Keratinocyte (primary cell): Measurements from ENCODE around the gene MAGEA8. TPM values are rescaled to one million over a fixed set of nuclear protein-coding genes. Genes with fewer than 3 reads are reported as not detected.

Experiments used
- DNase-seq: peaks from one replicate; pipeline ENCODE4 v3.0.0-alpha.2; 2011; ENCODE audit warnings: low read depth, missing footprints, low spot score
- FAIRE-seq: peaks from 2 replicates; lab custom pipeline; 2011; peaks lifted over from hg19 to GRCh38; lab: Jason Lieb, UNC
- H2AFZ ChIP-seq: 2 replicates; pipeline ENCODE4 v1.6.0; 2012; ENCODE audit warnings: low read length, control low read depth, inconsistent platforms; ENCODE audit not compliant: control insufficient read depth
- H3K27ac ChIP-seq: 2 replicates; pipeline ENCODE4 v1.5.1; 2011; ENCODE audit warnings: low read length; ENCODE audit not compliant: control insufficient read depth, insufficient read depth
- H3K27me3 ChIP-seq: 3 replicates; pipeline ENCODE4 v1.6.0; 2011; ENCODE audit warnings: low read length; ENCODE audit not compliant: control insufficient read depth, insufficient read depth; ENCODE audit errors: extremely low read depth
- H3K36me3 ChIP-seq, 2 experiments: 2 replicates in 1 of 2; 3 replicates in 1 of 2; pipeline ENCODE4 v1.5.1; 2011; ENCODE audit warnings: low read length in 2 of 2, mild to moderate bottlenecking in 1 of 2; ENCODE audit not compliant: control insufficient read depth in 2 of 2, insufficient read depth in 2 of 2; ENCODE audit errors: extremely low read depth in 1 of 2
- H3K4me1 ChIP-seq: 3 replicates; pipeline ENCODE4 v1.5.1; 2011; ENCODE audit warnings: low read length; ENCODE audit not compliant: control insufficient read depth, insufficient read depth; ENCODE audit errors: extremely low read depth
- H3K4me2 ChIP-seq: 3 replicates; pipeline ENCODE4 v1.6.0; 2011; ENCODE audit warnings: low read depth, low read length; ENCODE audit not compliant: control insufficient read depth, insufficient read depth; ENCODE audit errors: extremely low read depth
- H3K4me3 ChIP-seq, 3 experiments: fragments of 200-600 bp in 1 of 3; sonication (generic) in 1 of 3; 2 replicates in 2 of 3; 3 replicates in 1 of 3; pipeline ENCODE4 v1.5.1; 2011 to 2016; ENCODE audit warnings: low read length in 3 of 3, mild to moderate bottlenecking in 3 of 3, control low read depth in 2 of 3, inconsistent platforms in 1 of 3, low read depth in 1 of 3, mixed read lengths in 1 of 3, mixed run types in 1 of 3, moderate library complexity in 1 of 3; ENCODE audit not compliant: control insufficient read depth in 2 of 3, insufficient read depth in 2 of 3; ENCODE audit errors: extremely low read depth in 1 of 3
- H3K79me2 ChIP-seq: 2 replicates; pipeline ENCODE4 v1.6.0; 2012; ENCODE audit warnings: low read length; ENCODE audit not compliant: control insufficient read depth, insufficient read depth
- H3K9ac ChIP-seq: 3 replicates; pipeline ENCODE4 v1.6.0; 2011; ENCODE audit warnings: low read length; ENCODE audit not compliant: control insufficient read depth, insufficient read depth; ENCODE audit errors: extremely low read depth
- H3K9me1 ChIP-seq: 3 replicates; pipeline ENCODE4 v1.6.0; 2011; ENCODE audit warnings: low read length; ENCODE audit not compliant: control insufficient read depth, insufficient read depth; ENCODE audit errors: extremely low read depth
- H3K9me3 ChIP-seq: 2 replicates; pipeline ENCODE4 v1.5.1; 2012; ENCODE audit warnings: low read depth, low read length; ENCODE audit not compliant: control insufficient read depth
- H4K20me1 ChIP-seq: 3 replicates; pipeline ENCODE4 v1.6.0; 2011; ENCODE audit warnings: low read length; ENCODE audit not compliant: control insufficient read depth, insufficient read depth; ENCODE audit errors: extremely low read depth
- EZH2 ChIP-seq: IDR thresholded peaks from one replicate; pipeline ENCODE4 v1.6.1; 2012; ENCODE audit warnings: inconsistent platforms, mild to moderate bottlenecking, low read length, moderate library complexity
- dilution Hi-C: fragments of 300-500 bp; cut with MboI; formaldehyde crosslinking; loops from one replicate; pipeline ENCODE4 v1.7.0; 2020; ENCODE audit warnings: low sequenced_read_pairs; ENCODE audit not compliant: extremely low pct_ligation_motif_present
- polyA plus RNA-seq, 5 experiments: library from polyadenylated mRNA; depleted of rRNA in 3 of 5; stranded (reverse) in 3 of 5; stranded (forward) in 1 of 5; unstranded in 1 of 5; fragments of >200 nt; gene quantifications; 1 replicate in 1 of 5; 2 replicates in 3 of 5; 3 replicates in 1 of 5; pipeline versions ENCODE4 v1.2.1 to v1.2.3, GENCODE V29; 2011 to 2012; ENCODE audit warnings: missing spikeins in 2 of 5, low read depth in 1 of 5, low replicate concordance in 1 of 5
- TF ChIP-seq, protein P1 (sequence below), 3 experiments: IDR thresholded peaks in 1 of 3; conservative IDR thresholded peaks in 1 of 3; optimal IDR thresholded peaks in 1 of 3; 2 replicates in 2 of 3; 3 replicates in 1 of 3; pipeline versions ENCODE3 to v1.5.1; 2011; ENCODE audit warnings: low read length in 3 of 3, mild to moderate bottlenecking in 3 of 3, moderate library complexity in 2 of 3, control low read depth in 1 of 3, inconsistent platforms in 1 of 3; ENCODE audit not compliant: insufficient read depth in 2 of 3; ENCODE audit errors: extremely low read depth in 1 of 3

The MAGEA8 gene
- polyA plus RNA-seq, 1 donor (not counting 4 experiments of a cell fraction or from before 2014, with no cell fraction given) = not detected

DNA sequence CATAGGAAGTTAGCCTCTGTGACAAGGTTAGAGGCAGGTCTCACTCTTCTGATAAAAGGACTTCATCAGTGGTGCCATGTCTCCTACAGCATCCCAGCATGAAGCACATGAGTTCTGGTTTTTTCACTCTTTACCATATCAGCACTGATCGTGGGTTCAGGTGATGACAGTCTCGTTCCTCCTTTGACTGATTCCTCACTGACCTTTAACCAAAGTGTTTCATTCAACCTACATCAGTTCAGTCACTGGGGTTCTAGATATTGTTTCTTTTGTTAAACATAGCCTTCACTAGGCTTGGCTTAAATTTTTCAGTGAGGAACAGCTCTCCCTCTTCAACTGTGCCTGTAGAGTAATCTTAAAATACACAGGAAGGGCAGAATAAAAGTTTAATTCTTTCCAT is 9.6 kb upstream of the MAGEA8 start:
- Histone ChIP-seq H3K27ac (no peak overlapping the region), H4K20me1 (no peaks in the 10 kb centered on the region), H3K27me3 (no peaks in the 10 kb centered on the region), H3K79me2 (no peaks in the 10 kb centered on the region), H3K4me2 (no peak overlapping the region), H3K36me3 (no peaks in the 10 kb centered on the region), H3K9ac (no peak overlapping the region), H2AFZ (no peak overlapping the region), H3K4me3 (no peak overlapping the region), H3K4me1 (no peaks in the 10 kb centered on the region), H3K9me1 (no peaks in the 10 kb centered on the region), H3K9me3 (no peaks in the 10 kb centered on the region)
- no peak for FAIRE-seq
- dilution Hi-C loops = no loop called here
- no peak for DNase-seq
- TF ChIP-seq, protein P1, sequence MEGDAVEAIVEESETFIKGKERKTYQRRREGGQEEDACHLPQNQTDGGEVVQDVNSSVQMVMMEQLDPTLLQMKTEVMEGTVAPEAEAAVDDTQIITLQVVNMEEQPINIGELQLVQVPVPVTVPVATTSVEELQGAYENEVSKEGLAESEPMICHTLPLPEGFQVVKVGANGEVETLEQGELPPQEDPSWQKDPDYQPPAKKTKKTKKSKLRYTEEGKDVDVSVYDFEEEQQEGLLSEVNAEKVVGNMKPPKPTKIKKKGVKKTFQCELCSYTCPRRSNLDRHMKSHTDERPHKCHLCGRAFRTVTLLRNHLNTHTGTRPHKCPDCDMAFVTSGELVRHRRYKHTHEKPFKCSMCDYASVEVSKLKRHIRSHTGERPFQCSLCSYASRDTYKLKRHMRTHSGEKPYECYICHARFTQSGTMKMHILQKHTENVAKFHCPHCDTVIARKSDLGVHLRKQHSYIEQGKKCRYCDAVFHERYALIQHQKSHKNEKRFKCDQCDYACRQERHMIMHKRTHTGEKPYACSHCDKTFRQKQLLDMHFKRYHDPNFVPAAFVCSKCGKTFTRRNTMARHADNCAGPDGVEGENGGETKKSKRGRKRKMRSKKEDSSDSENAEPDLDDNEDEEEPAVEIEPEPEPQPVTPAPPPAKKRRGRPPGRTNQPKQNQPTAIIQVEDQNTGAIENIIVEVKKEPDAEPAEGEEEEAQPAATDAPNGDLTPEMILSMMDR (optimal IDR thresholded peaks at IDR 0.05 in 1 of 3, IDR thresholded peaks at IDR 0.05 in 1 of 3, conservative IDR thresholded peaks at IDR 0.05 in 1 of 3; ENCODE audit: extremely low read depth in 1 of 3, insufficient read depth in 2 of 3, low read length in 3 of 3) = no peak
- TF ChIP-seq EZH2 = no peak

DNA sequence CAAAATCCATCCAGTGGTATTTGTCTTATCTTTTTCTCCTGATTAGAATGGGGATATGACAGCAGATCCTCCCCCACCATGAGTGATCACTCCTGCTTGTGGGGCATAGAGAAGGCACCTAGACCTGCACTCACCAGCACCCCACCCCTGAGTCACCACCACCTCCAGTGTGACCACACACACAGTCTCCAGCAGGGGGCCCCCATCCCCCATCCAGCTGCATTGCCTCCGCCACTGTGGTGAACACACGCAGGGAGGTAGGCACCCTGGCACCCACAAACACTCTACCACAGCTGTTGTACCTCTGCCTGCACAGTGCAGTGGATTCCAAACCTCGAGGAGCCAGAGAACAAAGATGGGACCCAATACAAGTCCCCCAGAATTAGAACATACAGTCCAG is 9.0 kb upstream of the MAGEA8 start:
- Histone ChIP-seq H3K9ac (no peak overlapping the region), H3K4me2 (no peak overlapping the region), H3K36me3 (no peaks in the 10 kb centered on the region), H2AFZ (no peak overlapping the region), H3K4me3 (no peak overlapping the region), H4K20me1 (no peaks in the 10 kb centered on the region), H3K27ac (no peak overlapping the region), H3K79me2 (no peaks in the 10 kb centered on the region), H3K9me1 (no peaks in the 10 kb centered on the region), H3K9me3 (no peaks in the 10 kb centered on the region), H3K4me1 (no peaks in the 10 kb centered on the region), H3K27me3 (no peaks in the 10 kb centered on the region)
- no peak for FAIRE-seq
- TF ChIP-seq EZH2 = no peak
- TF ChIP-seq, protein P1 (optimal IDR thresholded peaks at IDR 0.05 in 1 of 3, IDR thresholded peaks at IDR 0.05 in 1 of 3, conservative IDR thresholded peaks at IDR 0.05 in 1 of 3; ENCODE audit: extremely low read depth in 1 of 3, insufficient read depth in 2 of 3, low read length in 3 of 3) = peak; percentile 26 to 80 (median 54)
- DNase-seq = no peak
- dilution Hi-C loops = no loop called here
